Measurements from ENCODE around the gene SRD5A1. TPM values are rescaled to one million over a fixed set of nuclear protein-coding genes. Genes with fewer than 3 reads are reported as not detected.

Gene SRD5A1
- total RNA-seq, 2 experiments from 2014 or later, result 15.9 to 20.4 TPM

GRCh38 chr5:6676702-6677101, 43.5 kb downstream of the SRD5A1 start:
- Mint-ChIP-seq H3K9me3 (ENCODE audit: insufficient read depth) (no peaks in the 10 kb centered on the region), H3K27ac (no peak overlapping the region), H3K27me3 (ENCODE audit: low read depth) (peaks cover 2% of the 10 kb centered on the region), H3K4me1 (ENCODE audit: low read depth) (no peaks in the 10 kb centered on the region), H3K36me3 (ENCODE audit: low read depth) (no peaks in the 10 kb centered on the region), H3K4me3 (no peak overlapping the region)
- DNase-seq (no peak), ATAC-seq (no peak)
- POLR2A ChIA-PET, result no interaction called here
- CTCF ChIA-PET, result no interaction called here

DNA sequence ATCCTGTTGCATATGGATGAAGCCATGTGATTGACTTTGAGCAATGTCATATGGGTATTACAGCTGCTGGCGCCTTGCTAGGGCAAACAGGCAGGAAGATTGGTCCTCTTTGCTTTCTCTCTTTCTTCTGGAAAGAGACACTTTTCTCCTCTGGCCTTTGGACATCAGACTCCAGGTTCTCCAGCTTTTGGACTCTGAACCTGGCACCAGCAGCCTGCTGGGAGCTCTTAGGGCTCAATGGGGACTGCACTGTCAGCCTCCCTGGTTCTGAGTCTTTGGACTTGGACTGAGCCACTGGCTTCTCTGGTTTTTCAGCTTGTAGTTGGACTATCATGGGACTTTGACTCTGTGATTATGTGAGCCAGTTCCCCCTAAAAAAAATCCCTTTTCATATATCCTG, 45.1 kb downstream of the SRD5A1 start:
- no peaks in the 10 kb centered on the region for H3K36me3 Mint-ChIP-seq (ENCODE audit: low read depth)

GRCh38 chr5:6680922-6681321, 47.7 kb downstream of the SRD5A1 start:
- CTCF ChIA-PET, result no interaction called here

More for the DNA sequence above, 45.1 kb downstream of the SRD5A1 start:
- H3K27ac Mint-ChIP-seq, result no peak overlapping the region
- H3K4me1 Mint-ChIP-seq (ENCODE audit: low read depth), result no peaks in the 10 kb centered on the region
- CTCF ChIA-PET, result no interaction called here
- POLR2A ChIA-PET, result no interaction called here
- H3K4me3 Mint-ChIP-seq, result no peak overlapping the region
- no peaks in the 10 kb centered on the region for H3K9me3 Mint-ChIP-seq (ENCODE audit: insufficient read depth)
- H3K27me3 Mint-ChIP-seq (ENCODE audit: low read depth), result peaks cover 4% of the 10 kb centered on the region
- DNase-seq, result no peak
- no peak for ATAC-seq

GRCh38 chr5:6681682-6682081, 48.4 kb downstream of the SRD5A1 start:
- H3K27ac Mint-ChIP-seq, result no peak overlapping the region
- ATAC-seq, result no peak
- no peak for DNase-seq
- ChIA-PET CTCF (no interaction called here), POLR2A (no interaction called here)
- H3K27me3 Mint-ChIP-seq (ENCODE audit: low read depth), result peaks cover 14% of the 10 kb centered on the region
- no peaks in the 10 kb centered on the region for H3K36me3 Mint-ChIP-seq (ENCODE audit: low read depth)
- H3K9me3 Mint-ChIP-seq (ENCODE audit: insufficient read depth), result no peaks in the 10 kb centered on the region
- H3K4me3 Mint-ChIP-seq, result no peak overlapping the region
- no peaks in the 10 kb centered on the region for H3K4me1 Mint-ChIP-seq (ENCODE audit: low read depth)

More at GRCh38 chr5:6680922-6681321, 47.7 kb downstream of the SRD5A1 start:
- Mint-ChIP-seq H3K4me1 (ENCODE audit: low read depth) (no peaks in the 10 kb centered on the region), H3K27me3 (ENCODE audit: low read depth) (peaks cover 9% of the 10 kb centered on the region), H3K36me3 (ENCODE audit: low read depth) (no peaks in the 10 kb centered on the region), H3K9me3 (ENCODE audit: insufficient read depth) (no peaks in the 10 kb centered on the region), H3K4me3 (no peak overlapping the region), H3K27ac (no peak overlapping the region)
- POLR2A ChIA-PET, result interaction anchor here (0.7 kb wide), 1 partner anchor 12 kb away, joined by 3 read pairs; no protein-coding TSS in a partner anchor
- DNase-seq (no peak), ATAC-seq (no peak)

- CTCF ChIA-PET, result no interaction called here
- no peak overlapping the region for H3K4me3 Mint-ChIP-seq
- H3K27ac Mint-ChIP-seq, result no peak overlapping the region
- ATAC-seq (no peak), DNase-seq (no peak)
- H3K36me3 Mint-ChIP-seq (ENCODE audit: low read depth), result no peaks in the 10 kb centered on the region
- no peaks in the 10 kb centered on the region for H3K9me3 Mint-ChIP-seq (ENCODE audit: insufficient read depth)
- POLR2A ChIA-PET, result no interaction called here
- H3K4me1 Mint-ChIP-seq (ENCODE audit: low read depth), result no peaks in the 10 kb centered on the region
- peaks cover 16% of the 10 kb centered on the region for H3K27me3 Mint-ChIP-seq (ENCODE audit: low read depth)
Observed at GRCh38 chr5:6682239-6682638, 49.0 kb downstream of the SRD5A1 start.

- Mint-ChIP-seq H3K4me1 (ENCODE audit: low read depth) (no peaks in the 10 kb centered on the region), H3K27me3 (ENCODE audit: low read depth) (peaks cover 24% of the 10 kb centered on the region)
Observed at GRCh38 chr5:6683241-6683640, 50.0 kb downstream of the SRD5A1 start.

DNA sequence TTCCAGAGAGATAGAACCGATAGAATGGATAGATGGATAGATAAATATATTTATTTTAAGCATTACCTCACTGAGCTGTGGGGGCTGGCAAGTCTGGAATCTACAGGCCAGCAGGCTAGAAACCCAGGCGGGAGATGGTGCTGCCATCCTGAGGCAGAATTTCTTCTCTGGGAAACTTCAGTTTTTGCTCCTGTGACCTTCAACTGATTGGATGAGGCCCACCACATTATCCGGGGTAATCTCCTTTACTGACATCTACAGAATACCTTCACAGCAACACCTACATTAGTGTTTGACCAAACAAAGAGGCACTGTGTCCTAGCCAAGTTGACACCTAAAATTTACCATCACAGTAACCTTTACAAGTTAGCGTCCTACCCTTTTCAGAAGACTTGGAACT, 50.8 kb downstream of the SRD5A1 start:
- ATAC-seq (no peak), DNase-seq (no peak)
- ChIA-PET CTCF (no interaction called here), POLR2A (interaction anchor here (0.7 kb wide), 1 partner anchor 1032 kb away, joined by 3 read pairs; no protein-coding TSS in a partner anchor)
- no peaks in the 10 kb centered on the region for H3K9me3 Mint-ChIP-seq (ENCODE audit: insufficient read depth)
- H3K27ac Mint-ChIP-seq, result no peak overlapping the region
- H3K4me1 Mint-ChIP-seq (ENCODE audit: low read depth), result no peaks in the 10 kb centered on the region
- no peaks in the 10 kb centered on the region for H3K36me3 Mint-ChIP-seq (ENCODE audit: low read depth)
- H3K4me3 Mint-ChIP-seq, result no peak overlapping the region
- H3K27me3 Mint-ChIP-seq (ENCODE audit: low read depth), result peaks cover 26% of the 10 kb centered on the region

More at GRCh38 chr5:6683241-6683640, 50.0 kb downstream of the SRD5A1 start:
- ChIA-PET CTCF (no interaction called here), POLR2A (no interaction called here)
- DNase-seq (no peak), ATAC-seq (no peak)
- H3K27ac Mint-ChIP-seq, result no peak overlapping the region
- no peaks in the 10 kb centered on the region for H3K36me3 Mint-ChIP-seq (ENCODE audit: low read depth)
- H3K9me3 Mint-ChIP-seq (ENCODE audit: insufficient read depth), result no peaks in the 10 kb centered on the region
- H3K4me3 Mint-ChIP-seq, result no peak overlapping the region

- DNase-seq (no peak), ATAC-seq (no peak)
- peaks cover 36% of the 10 kb centered on the region for H3K27me3 Mint-ChIP-seq (ENCODE audit: low read depth)
- H3K4me3 Mint-ChIP-seq, result no peak overlapping the region
- H3K9me3 Mint-ChIP-seq (ENCODE audit: insufficient read depth), result no peaks in the 10 kb centered on the region
- H3K27ac Mint-ChIP-seq, result no peak overlapping the region
- no peaks in the 10 kb centered on the region for H3K4me1 Mint-ChIP-seq (ENCODE audit: low read depth)
- ChIA-PET POLR2A (interaction anchor here (0.6 kb wide), 1 partner anchor 56 kb away, joined by 3 read pairs; no protein-coding TSS in a partner anchor), CTCF (no interaction called here)
- no peaks in the 10 kb centered on the region for H3K36me3 Mint-ChIP-seq (ENCODE audit: low read depth)
Observed at GRCh38 chr5:6686501-6686900, 53.3 kb downstream of the SRD5A1 start.

DNA sequence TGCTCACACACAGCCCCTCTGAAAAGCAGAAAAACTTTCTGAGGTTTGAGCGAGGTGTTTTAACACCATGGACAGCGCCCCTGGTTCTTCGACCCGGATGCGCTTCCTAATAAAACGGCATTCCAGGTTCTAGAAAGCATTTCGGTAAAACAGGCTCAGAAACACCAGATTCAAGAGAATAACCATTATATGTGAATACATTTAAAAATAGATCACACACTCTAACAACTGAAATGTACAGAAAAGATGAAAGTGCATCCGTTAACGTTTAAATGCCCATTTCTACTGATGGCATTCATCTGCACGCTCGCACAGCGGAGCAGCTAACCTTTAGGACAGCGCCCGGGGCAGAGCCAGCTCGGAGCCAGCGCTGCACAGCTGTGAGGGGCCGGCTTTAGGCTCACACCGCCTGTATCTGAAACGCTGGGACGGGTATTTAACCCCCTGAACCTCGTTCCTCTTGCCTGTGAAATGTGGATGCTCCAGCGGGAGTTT, 53.7 kb downstream of the SRD5A1 start:
- Mint-ChIP-seq H3K4me1 (ENCODE audit: low read depth) (no peaks in the 10 kb centered on the region), H3K9me3 (ENCODE audit: insufficient read depth) (no peaks in the 10 kb centered on the region), H3K36me3 (ENCODE audit: low read depth) (no peaks in the 10 kb centered on the region), H3K4me3 (no peak overlapping the region), H3K27ac (no peak overlapping the region), H3K27me3 (ENCODE audit: low read depth) (peaks cover 33% of the 10 kb centered on the region)
- CTCF ChIA-PET, result interaction anchor here (1.1 kb wide), 1 partner anchor 54 kb away, joined by 3 read pairs; the partner anchor contains the start of gene NSUN2
- POLR2A ChIA-PET, result interaction anchor here (0.6 kb wide), 1 partner anchor 56 kb away, joined by 3 read pairs; no protein-coding TSS in a partner anchor
- DNase-seq, result peak; percentile 37
- ATAC-seq, result peak; percentile 63

DNA sequence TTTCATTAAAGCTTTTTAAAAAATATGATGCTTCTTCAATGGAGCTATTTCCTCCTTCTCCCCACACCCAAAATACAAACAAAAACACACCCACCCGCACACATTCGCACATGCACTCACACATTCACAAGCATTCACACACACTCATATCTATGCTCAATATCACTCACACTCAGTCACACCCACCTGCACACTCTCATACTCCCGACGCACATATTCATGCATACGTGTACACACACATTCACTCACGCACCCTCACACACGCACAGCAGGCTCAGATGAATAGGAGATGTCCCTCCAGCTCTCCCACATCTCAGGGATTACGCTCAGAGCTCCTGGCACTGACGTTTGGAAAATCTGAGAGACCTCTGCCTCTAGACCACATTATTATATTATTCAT, 54.3 kb downstream of the SRD5A1 start:
- Mint-ChIP-seq H3K27ac (no peak overlapping the region), H3K4me1 (ENCODE audit: low read depth) (no peaks in the 10 kb centered on the region), H3K36me3 (ENCODE audit: low read depth) (no peaks in the 10 kb centered on the region), H3K9me3 (ENCODE audit: insufficient read depth) (no peaks in the 10 kb centered on the region), H3K27me3 (ENCODE audit: low read depth) (peaks cover 36% of the 10 kb centered on the region), H3K4me3 (no peak overlapping the region)
- CTCF ChIA-PET, result interaction anchor here (1.1 kb wide), 1 partner anchor 55 kb away, joined by 3 read pairs; the partner anchor contains the start of gene NSUN2
- POLR2A ChIA-PET, result no interaction called here
- no peak for ATAC-seq
- DNase-seq, result no peak

GRCh38 chr5:6692906-6693305, 59.7 kb downstream of the SRD5A1 start:
- DNase-seq, result no peak
- Mint-ChIP-seq H3K9me3 (ENCODE audit: insufficient read depth) (no peaks in the 10 kb centered on the region), H3K4me1 (ENCODE audit: low read depth) (no peaks in the 10 kb centered on the region), H3K27me3 (ENCODE audit: low read depth) (peaks cover 42% of the 10 kb centered on the region), H3K4me3 (no peak overlapping the region), H3K27ac (no peak overlapping the region), H3K36me3 (ENCODE audit: low read depth) (no peaks in the 10 kb centered on the region)
- no peak for ATAC-seq
- POLR2A ChIA-PET, result no interaction called here
- CTCF ChIA-PET, result no interaction called here

GRCh38 chr5:6698696-6699095, 65.5 kb downstream of the SRD5A1 start:
- Mint-ChIP-seq H3K27me3 (ENCODE audit: low read depth) (peaks cover 27% of the 10 kb centered on the region), H3K4me3 (no peak overlapping the region), H3K27ac (no peak overlapping the region), H3K4me1 (ENCODE audit: low read depth) (no peaks in the 10 kb centered on the region), H3K9me3 (ENCODE audit: insufficient read depth) (no peaks in the 10 kb centered on the region), H3K36me3 (ENCODE audit: low read depth) (no peaks in the 10 kb centered on the region)
- DNase-seq, result no peak
- ChIA-PET POLR2A (no interaction called here), CTCF (no interaction called here)
- ATAC-seq, result no peak

DNA sequence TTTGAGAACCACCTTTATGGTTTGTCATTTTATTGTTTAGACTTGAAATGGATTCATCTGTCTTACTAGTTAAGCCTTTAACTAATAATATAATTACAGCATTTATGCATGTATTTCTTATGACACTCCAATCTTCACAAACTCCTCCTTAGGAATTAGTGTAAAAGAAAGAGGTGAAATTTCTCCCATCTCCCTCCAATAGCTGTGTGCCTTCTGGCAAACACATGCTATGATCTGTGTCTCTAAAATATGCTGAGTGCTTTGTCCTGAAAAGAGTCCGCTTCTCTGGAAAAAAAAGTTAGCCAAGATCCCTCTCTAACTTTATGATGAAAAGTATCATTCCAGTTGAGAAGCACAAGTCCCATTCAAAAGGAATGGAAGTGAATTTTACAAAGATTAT, 66.1 kb downstream of the SRD5A1 start:
- ChIA-PET CTCF (no interaction called here), POLR2A (no interaction called here)
- Mint-ChIP-seq H3K36me3 (ENCODE audit: low read depth) (no peaks in the 10 kb centered on the region), H3K27ac (no peak overlapping the region), H3K27me3 (ENCODE audit: low read depth) (peaks cover 24% of the 10 kb centered on the region), H3K4me1 (ENCODE audit: low read depth) (no peaks in the 10 kb centered on the region), H3K4me3 (no peak overlapping the region), H3K9me3 (ENCODE audit: insufficient read depth) (no peaks in the 10 kb centered on the region)
- no peak for DNase-seq
- no peak for ATAC-seq
